ENCODE measurements around the gene WDR12. TPM values are rescaled to one million over a fixed set of nuclear protein-coding genes. Genes with fewer than 3 reads are reported as not detected.
"Not testable (repeated sequence)": the region's sequence is repeated elsewhere in the genome, so short reads cannot be mapped to it uniquely, and the experiment has no call there.

Gene WDR12
- polyA plus RNA-seq, 1 of the 3 experiments (the other 2 are of a cell fraction) = 21.2 TPM

- Histone ChIP-seq H3K4me3 (ENCODE audit: low read depth in 2 of 2, low read length in 1 of 2) (no peak overlapping the region), H3K9me2 (no peaks in the 10 kb centered on the region), H3K9me3 (0 out of 2 replicates have a peak, but pooled peaks cover 5% of the 10 kb centered on the region), H4K20me1 (ENCODE audit: insufficient read depth) (no peaks in the 10 kb centered on the region), H3K4me2 (no peak overlapping the region), H2AFZ (ENCODE audit: low read depth) (no peak overlapping the region), H3F3A (replicated peaks; ENCODE audit: insufficient read depth) (peaks cover 10% of the 10 kb centered on the region), H3K36me3 (replicated peaks in 1 of 2; ENCODE audit: control insufficient read depth in 1 of 2, insufficient read depth in 2 of 2, low read length in 1 of 2) (peaks cover 15 to 18% of the 10 kb centered on the region in 2 experiments), H3K4me1 (ENCODE audit: control insufficient read depth in 1 of 2, insufficient read depth in 2 of 2, low read depth in 1 of 2, low read length in 1 of 2) (peaks cover 0 to 5% of the 10 kb centered on the region in 2 experiments; a peak in 3 of 4 replicates), H3K9ac (no peak overlapping the region), H3K27me3 (ENCODE audit: insufficient read depth) (no peaks in the 10 kb centered on the region), H3K27ac (ENCODE audit: low read depth in 2 of 2, low read length in 1 of 2) (no peak overlapping the region), H3K79me2 (ENCODE audit: insufficient read depth) (peaks cover 73% of the 10 kb centered on the region)
- CTCF ChIA-PET = no interaction called here
- no peak for TF ChIP-seq RFX5 (IDR thresholded peaks at IDR 0.05; ENCODE audit: low read length)
- TF ChIP-seq, protein P1, sequence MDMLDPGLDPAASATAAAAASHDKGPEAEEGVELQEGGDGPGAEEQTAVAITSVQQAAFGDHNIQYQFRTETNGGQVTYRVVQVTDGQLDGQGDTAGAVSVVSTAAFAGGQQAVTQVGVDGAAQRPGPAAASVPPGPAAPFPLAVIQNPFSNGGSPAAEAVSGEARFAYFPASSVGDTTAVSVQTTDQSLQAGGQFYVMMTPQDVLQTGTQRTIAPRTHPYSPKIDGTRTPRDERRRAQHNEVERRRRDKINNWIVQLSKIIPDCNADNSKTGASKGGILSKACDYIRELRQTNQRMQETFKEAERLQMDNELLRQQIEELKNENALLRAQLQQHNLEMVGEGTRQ (IDR thresholded peaks at IDR 0.05; ENCODE audit: borderline replicate concordance, low read depth, low read length) = no peak
- TF ChIP-seq CTCF (IDR thresholded peaks at IDR 0.05) = no peak
- no peak for TF ChIP-seq IRF3 (IDR thresholded peaks at IDR 0.05; ENCODE audit: low read depth, low read length)
- no peak for TF ChIP-seq FOXJ3 (CRISPR knock-in tag; IDR thresholded peaks at IDR 0.05)
- TF ChIP-seq POLR2AphosphoS5 (IDR thresholded peaks at IDR 0.05; ENCODE audit: low read depth, low read length) = no peak
- no peak for TF ChIP-seq GABPA (IDR thresholded peaks at IDR 0.05; ENCODE audit: low read depth)
- no peak for TF ChIP-seq FOSL2 (IDR thresholded peaks at IDR 0.05; ENCODE audit: borderline replicate concordance, low read depth)
- TF ChIP-seq SMC3 (IDR thresholded peaks at IDR 0.05; ENCODE audit: low read depth, low read length) = no peak
- no peak for TF ChIP-seq ELF1 (IDR thresholded peaks at IDR 0.05)
- no peak for TF ChIP-seq MEF2A (IDR thresholded peaks at IDR 0.05; ENCODE audit: borderline replicate concordance, low read depth)
- TF ChIP-seq TEAD4 (IDR thresholded peaks at IDR 0.05; ENCODE audit: borderline replicate concordance, insufficient read depth) = no peak
- TF ChIP-seq TAF1 (IDR thresholded peaks at IDR 0.05; ENCODE audit: borderline replicate concordance, low read depth, low read length) = no peak
- no peak for TF ChIP-seq NFIC (IDR thresholded peaks at IDR 0.05; ENCODE audit: borderline replicate concordance)
- no peak for TF ChIP-seq JUND (IDR thresholded peaks at IDR 0.05)
- no peak for TF ChIP-seq RXRA (IDR thresholded peaks at IDR 0.05; ENCODE audit: borderline replicate concordance, low read depth)
- TF ChIP-seq EZH2phosphoT487 (IDR thresholded peaks at IDR 0.05; ENCODE audit: borderline replicate concordance, low read depth) = no peak
- TF ChIP-seq SIN3A (IDR thresholded peaks at IDR 0.05; ENCODE audit: borderline replicate concordance, low read depth, low read length) = no peak
- no peak for DNase-seq
- WGBS (ENCODE audit: low lambda C conversion rate) = 78% methylated on average over 5 of the region's 5 CpGs
- POLR2A ChIA-PET = no interaction called here
Measured at GRCh38 chr2:202908186-202908585, 3.3 kb downstream of the WDR12 start.

DNA sequence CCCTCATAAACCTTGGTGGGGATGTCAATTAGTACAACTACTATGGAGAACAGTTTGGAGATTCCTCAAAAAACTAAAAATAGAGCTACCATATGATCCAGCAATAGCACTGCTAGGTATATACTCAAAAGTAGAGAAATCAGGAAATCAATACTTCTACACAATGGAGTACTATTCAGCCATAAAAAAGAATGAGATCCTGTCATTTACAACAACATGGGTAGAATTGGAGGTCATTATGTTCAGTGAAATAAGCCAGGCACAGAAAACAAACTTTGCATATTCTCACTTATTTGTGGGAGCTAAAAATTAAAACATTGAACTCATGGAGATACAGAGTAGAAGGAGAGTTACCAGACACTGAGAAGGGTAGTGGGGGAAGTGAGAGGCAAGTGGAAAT lies 6.0 kb downstream of the WDR12 start:
- H3K9me2 ChIP-seq; H3K4me3 ChIP-seq (ENCODE audit: low read depth in 2 of 2, low read length in 1 of 2); POLR2A ChIA-PET; H3K27ac ChIP-seq (ENCODE audit: low read depth in 2 of 2, low read length in 1 of 2); H3K9ac ChIP-seq; H3K27me3 ChIP-seq (ENCODE audit: insufficient read depth); H4K20me1 ChIP-seq (ENCODE audit: insufficient read depth); H3K4me2 ChIP-seq; H3K4me1 ChIP-seq (ENCODE audit: control insufficient read depth in 1 of 2, insufficient read depth in 2 of 2, low read depth in 1 of 2, low read length in 1 of 2); DNase-seq; H2AFZ ChIP-seq (ENCODE audit: low read depth); H3K9me3 ChIP-seq; H3F3A ChIP-seq (replicated peaks; ENCODE audit: insufficient read depth); CTCF ChIA-PET: not testable (repeated sequence)
- peaks cover 23 to 32% of the 10 kb centered on the region in 2 experiments for H3K36me3 ChIP-seq (replicated peaks in 1 of 2; ENCODE audit: control insufficient read depth in 1 of 2, insufficient read depth in 2 of 2, low read length in 1 of 2)
- H3K79me2 ChIP-seq (ENCODE audit: insufficient read depth) = peaks cover 69% of the 10 kb centered on the region
